Activated CD8-positive, alpha-beta T cell treated with anti-CD3 and anti-CD28 coated beads for 36 hours (primary cell): ENCODE data around the gene SOS1. TPM values are rescaled to one million over a fixed set of nuclear protein-coding genes. Genes with fewer than 3 reads are reported as not detected.

Experiments used
- ATAC-seq: fragments of 200-7000 bp; cut with Tn5 transposase; one replicate; pipeline ENCODE4 v1.10.0; 2021; ENCODE audit warnings: mild to moderate bottlenecking, moderate library complexity
- CTCF ChIA-PET: fragments of 350-600 bp; sonication (Branson Sonifier 250); formaldehyde crosslinking; loops from one replicate; lab custom pipeline; 2021; ENCODE audit warnings: antibody characterized with exemption; lab: Charles Lee
- POLR2A ChIA-PET: fragments of 350-600 bp; sonication (Branson Sonifier 250); formaldehyde crosslinking; loops from one replicate; lab custom pipeline; 2021; ENCODE audit warnings: antibody characterized with exemption; lab: Charles Lee
- DNase-seq: peaks from one replicate; pipeline ENCODE4 v3.0.0-alpha.2; 2020
- H3K27ac Mint-ChIP-seq: one replicate; pipeline ENCODE4 v1.8.0; 2021; ENCODE audit warnings: mild to moderate bottlenecking, mixed read lengths
- H3K27me3 Mint-ChIP-seq: one replicate; pipeline ENCODE4 v1.8.0; 2021; ENCODE audit warnings: mixed read lengths
- H3K36me3 Mint-ChIP-seq: one replicate; pipeline ENCODE4 v1.8.0; 2021; ENCODE audit warnings: low read depth, mixed read lengths
- H3K4me1 Mint-ChIP-seq: one replicate; pipeline ENCODE4 v1.8.0; 2021; ENCODE audit warnings: low read depth, mixed read lengths
- H3K4me3 Mint-ChIP-seq: one replicate; pipeline ENCODE4 v1.8.0; 2021; ENCODE audit warnings: mild to moderate bottlenecking, moderate library complexity, mixed read lengths
- H3K9me3 Mint-ChIP-seq: one replicate; pipeline ENCODE4 v1.8.0; 2021; ENCODE audit warnings: mixed read lengths
- intact Hi-C: fragments of 100-400 bp; cut with micrococcal nuclease; formaldehyde crosslinking; loops from one replicate; pipeline ENCODE4 v1.10.0; 2022
- total RNA-seq, 2 experiments: library from RNA; stranded (reverse); gene quantifications; one replicate each; pipeline ENCODE4 v1.2.3, GENCODE V29; 2021
- TF ChIP-seq, protein P1 (sequence below): fragments of 200-600 bp; IDR thresholded peaks from one replicate; pipeline ENCODE4 v1.8.0; 2022; ENCODE audit warnings: antibody characterized with exemption, mild to moderate bottlenecking

Gene SOS1
- total RNA-seq, 2 experiments from 2014 or later, result 43.6 to 56.8 TPM

DNA sequence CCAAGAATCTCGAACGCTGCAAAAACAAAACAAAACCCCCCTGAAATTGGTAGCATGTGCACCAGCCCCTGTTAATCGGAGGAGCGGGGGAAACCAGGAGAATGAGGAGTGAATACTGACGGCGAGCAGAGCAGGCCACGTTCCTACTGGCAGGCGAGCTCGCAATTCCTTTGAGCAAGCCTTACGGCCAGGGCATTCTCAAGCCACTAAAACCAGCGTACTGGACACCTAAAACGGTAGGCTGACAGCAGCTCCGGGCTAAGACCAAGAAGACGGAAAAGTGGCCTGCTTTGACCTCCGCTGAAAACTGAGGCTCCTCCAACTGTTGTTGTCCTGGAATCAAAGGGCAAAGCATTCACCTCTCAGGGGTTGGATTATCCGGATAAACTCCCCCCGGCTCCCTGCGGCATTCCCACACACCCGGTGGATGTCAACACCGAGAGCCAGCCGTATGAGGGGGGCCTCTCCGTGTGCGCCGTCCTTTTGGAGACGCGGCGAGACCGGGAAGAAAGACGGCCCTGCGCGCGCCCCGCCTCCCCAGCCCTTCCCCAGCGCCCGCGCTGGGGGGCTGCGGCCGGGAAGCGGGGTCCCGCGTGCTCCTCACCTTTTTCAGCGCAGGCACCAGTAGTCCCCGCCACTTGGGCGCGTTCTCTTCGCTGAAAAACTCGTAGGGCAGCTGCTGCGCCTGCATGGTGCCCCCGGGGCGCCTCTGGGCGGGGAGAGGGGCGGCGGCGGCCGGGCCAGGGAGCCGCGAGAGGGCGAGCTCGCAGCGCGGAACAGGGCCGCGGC is 925 bp downstream of the SOS1 start:
- Mint-ChIP-seq H3K27ac (peak overlapping the region; percentile 92), H3K36me3 (peaks cover 52% of the 10 kb centered on the region), H3K9me3 (no peaks in the 10 kb centered on the region), H3K27me3 (no peaks in the 10 kb centered on the region), H3K4me3 (peak overlapping the region; percentile 93), H3K4me1 (peaks cover 47% of the 10 kb centered on the region)
- intact Hi-C loops, result loop anchor here (5.0 kb wide), 2 partner anchors 53 to 63 kb away; no protein-coding TSS in a partner anchor
- ChIA-PET POLR2A (interaction anchor here (0.7 to 4.5 kb wide), 17 partner anchors 9 to 369 kb away, joined by 3 to 29 read pairs (median 6); partner anchors contain the start of gene SRSF7), CTCF (interaction anchor here (1.2 to 5.0 kb wide), 8 partner anchors 9 to 125 kb away, joined by 3 to 93 read pairs (median 20); no protein-coding TSS in a partner anchor)
- TF ChIP-seq, protein P1, sequence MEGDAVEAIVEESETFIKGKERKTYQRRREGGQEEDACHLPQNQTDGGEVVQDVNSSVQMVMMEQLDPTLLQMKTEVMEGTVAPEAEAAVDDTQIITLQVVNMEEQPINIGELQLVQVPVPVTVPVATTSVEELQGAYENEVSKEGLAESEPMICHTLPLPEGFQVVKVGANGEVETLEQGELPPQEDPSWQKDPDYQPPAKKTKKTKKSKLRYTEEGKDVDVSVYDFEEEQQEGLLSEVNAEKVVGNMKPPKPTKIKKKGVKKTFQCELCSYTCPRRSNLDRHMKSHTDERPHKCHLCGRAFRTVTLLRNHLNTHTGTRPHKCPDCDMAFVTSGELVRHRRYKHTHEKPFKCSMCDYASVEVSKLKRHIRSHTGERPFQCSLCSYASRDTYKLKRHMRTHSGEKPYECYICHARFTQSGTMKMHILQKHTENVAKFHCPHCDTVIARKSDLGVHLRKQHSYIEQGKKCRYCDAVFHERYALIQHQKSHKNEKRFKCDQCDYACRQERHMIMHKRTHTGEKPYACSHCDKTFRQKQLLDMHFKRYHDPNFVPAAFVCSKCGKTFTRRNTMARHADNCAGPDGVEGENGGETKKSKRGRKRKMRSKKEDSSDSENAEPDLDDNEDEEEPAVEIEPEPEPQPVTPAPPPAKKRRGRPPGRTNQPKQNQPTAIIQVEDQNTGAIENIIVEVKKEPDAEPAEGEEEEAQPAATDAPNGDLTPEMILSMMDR, result no peak
- peak; percentile 38 for ATAC-seq
- peak; percentile 69 for DNase-seq

DNA sequence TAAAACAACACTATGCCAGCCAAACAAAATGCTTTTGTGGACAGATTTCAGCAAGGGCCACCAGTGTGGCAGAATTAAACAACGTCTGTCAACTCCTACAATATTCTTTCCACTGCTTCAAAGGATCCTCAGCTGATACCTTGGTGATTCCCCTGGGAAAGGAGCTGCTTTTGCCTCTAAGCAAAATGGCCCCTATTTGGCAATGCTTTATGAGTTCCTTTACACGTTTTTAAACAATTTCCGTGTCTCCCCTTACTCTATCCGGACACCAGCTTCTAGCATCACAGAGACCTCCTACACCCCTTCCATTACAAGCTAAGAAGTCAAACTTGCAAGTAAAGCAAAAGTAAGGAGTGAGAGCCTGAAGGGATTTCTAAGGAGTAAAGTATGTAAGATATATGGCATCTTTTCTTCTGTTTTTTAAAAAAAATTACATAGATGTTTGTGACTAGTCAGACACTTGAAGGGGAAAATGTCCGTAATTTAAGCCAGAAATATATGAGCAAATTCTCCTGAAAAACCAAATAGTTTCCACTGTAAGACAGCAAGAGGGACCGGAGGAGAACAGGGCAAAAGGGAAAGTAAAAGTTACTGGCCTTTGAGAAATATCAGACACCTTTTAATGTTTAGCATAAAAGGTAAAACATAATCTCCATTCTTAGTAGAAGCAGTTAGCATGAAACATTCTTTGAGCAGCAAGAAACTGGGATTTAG is 1.9 kb downstream of the SOS1 start:
- TF ChIP-seq, protein P1, result no peak
- Mint-ChIP-seq H3K4me1 (peaks cover 50% of the 10 kb centered on the region), H3K27ac (peak overlapping the region; percentile 92), H3K27me3 (no peaks in the 10 kb centered on the region), H3K36me3 (peaks cover 55% of the 10 kb centered on the region), H3K9me3 (no peaks in the 10 kb centered on the region), H3K4me3 (peak overlapping the region; percentile 93)
- DNase-seq (no peak), ATAC-seq (no peak)
- CTCF ChIA-PET, result interaction anchor here (1.0 to 5.0 kb wide), 8 partner anchors 10 to 110 kb away, joined by 3 to 93 read pairs (median 20); no protein-coding TSS in a partner anchor
- POLR2A ChIA-PET, result interaction anchor here (0.8 to 4.5 kb wide), 10 partner anchors 9 to 368 kb away, joined by 3 to 29 read pairs (median 4); partner anchors contain the start of gene SRSF7
- intact Hi-C loops, result loop anchor here (5.0 kb wide), 1 partner anchor 52 kb away; no protein-coding TSS in a partner anchor

DNA sequence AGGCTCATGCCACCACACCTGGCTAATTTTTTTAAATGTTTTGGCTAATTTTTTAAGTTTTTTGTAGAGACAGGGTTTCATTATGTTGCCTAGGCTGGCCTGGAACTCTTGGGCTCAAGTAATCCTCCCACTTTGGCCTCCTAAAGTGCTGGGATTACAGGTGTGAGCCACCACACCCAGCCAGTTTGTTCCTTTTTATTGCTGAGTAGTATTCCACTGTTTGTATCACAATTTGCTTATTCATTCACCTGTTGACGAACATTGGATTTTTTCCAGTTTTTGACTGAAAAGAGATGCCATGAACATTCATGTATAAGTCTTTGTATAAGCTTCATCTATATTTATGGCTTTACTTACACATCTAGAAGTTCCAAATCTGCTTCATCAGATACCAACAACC is 5.3 kb downstream of the SOS1 start:
- ATAC-seq (no peak), DNase-seq (no peak)
- Mint-ChIP-seq H3K4me3 (no peak overlapping the region), H3K27me3 (no peaks in the 10 kb centered on the region), H3K36me3 (peaks cover 70% of the 10 kb centered on the region), H3K9me3 (no peaks in the 10 kb centered on the region), H3K4me1 (peaks cover 57% of the 10 kb centered on the region), H3K27ac (no peak overlapping the region)
- CTCF ChIA-PET, result interaction anchor here (0.8 to 1.8 kb wide), 3 partner anchors 9 to 114 kb away, joined by 3 to 7 read pairs (median 6); no protein-coding TSS in a partner anchor
- TF ChIP-seq, protein P1, result no peak
- intact Hi-C loops, result loop anchor here (5.0 kb wide), 1 partner anchor 48 kb away; no protein-coding TSS in a partner anchor
- POLR2A ChIA-PET, result no interaction called here

DNA sequence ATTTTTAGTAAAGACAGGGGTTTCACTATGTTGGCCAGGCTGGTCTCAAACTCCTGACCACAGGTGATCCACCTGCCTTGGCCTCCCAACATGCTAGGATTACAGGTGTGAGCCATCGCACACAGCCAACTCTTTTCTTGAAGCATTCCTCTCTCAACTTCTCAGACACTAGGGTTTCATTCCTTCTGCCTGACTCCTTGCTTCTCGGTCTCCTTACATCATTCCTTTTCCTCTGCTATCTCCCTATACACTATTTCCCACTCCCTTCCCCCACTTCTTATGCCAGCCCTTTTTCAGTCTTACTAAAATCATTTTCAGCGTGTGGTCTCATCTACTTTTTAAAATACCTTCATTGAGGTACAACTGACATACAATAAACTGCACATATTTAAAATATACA is 6.1 kb downstream of the SOS1 start:
- Mint-ChIP-seq H3K4me1 (peaks cover 59% of the 10 kb centered on the region), H3K36me3 (peaks cover 72% of the 10 kb centered on the region), H3K27ac (peak overlapping the region; percentile 44), H3K9me3 (no peaks in the 10 kb centered on the region), H3K4me3 (no peak overlapping the region), H3K27me3 (no peaks in the 10 kb centered on the region)
- CTCF ChIA-PET, result no interaction called here
- TF ChIP-seq, protein P1, result no peak
- POLR2A ChIA-PET, result interaction anchor here (1.9 kb wide), 1 partner anchor 113 kb away, joined by 4 read pairs; no protein-coding TSS in a partner anchor
- ATAC-seq, result no peak
- DNase-seq, result no peak
- intact Hi-C loops, result loop anchor here (5.0 kb wide), 1 partner anchor 47 kb away; no protein-coding TSS in a partner anchor
